Hematopoietic multipotent progenitor cell treated with erythropoietin and hydrocortisone succinate and interleukin-3 and kit ligand, for 6 days (in vitro differentiated cells): ENCODE measurements around the gene TAS2R60.
"Not testable (repeated sequence)": the region's sequence is repeated elsewhere in the genome, so short reads cannot be mapped to it uniquely, and the experiment has no call there.

ENCODE experiments used
- DNase-seq: peaks from one replicate; pipeline ENCODE4 v3.0.0-alpha.2; 2015

The TAS2R60 gene, protein sequence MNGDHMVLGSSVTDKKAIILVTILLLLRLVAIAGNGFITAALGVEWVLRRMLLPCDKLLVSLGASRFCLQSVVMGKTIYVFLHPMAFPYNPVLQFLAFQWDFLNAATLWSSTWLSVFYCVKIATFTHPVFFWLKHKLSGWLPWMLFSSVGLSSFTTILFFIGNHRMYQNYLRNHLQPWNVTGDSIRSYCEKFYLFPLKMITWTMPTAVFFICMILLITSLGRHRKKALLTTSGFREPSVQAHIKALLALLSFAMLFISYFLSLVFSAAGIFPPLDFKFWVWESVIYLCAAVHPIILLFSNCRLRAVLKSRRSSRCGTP

GRCh38 chr7:143443153-143443552 is at the start of gene TAS2R60:
Gene TAS2R60, plus strand, starts transcription at chr7:143443453. Its CDS starts 0 bp downstream, at chr7:143443453.
- DNase-seq: no peak

DNA sequence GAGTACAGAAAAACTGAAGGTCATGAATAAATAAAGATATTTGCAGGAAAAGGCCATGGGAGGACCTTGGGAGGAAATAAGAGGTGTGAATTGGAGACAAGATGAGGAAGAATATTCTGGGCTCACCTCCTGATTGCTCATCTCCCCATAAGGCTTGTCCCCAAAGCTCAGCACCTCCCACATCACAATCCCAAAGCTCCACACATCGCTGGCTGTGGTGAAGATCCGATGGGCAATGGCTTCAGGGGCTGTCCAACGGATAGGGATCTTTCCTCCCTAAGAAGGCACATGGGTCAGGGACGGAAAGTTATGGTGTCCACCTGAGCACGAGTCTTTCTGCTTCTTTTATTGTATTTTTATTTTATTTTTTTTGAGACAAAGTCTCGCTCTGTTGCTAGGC is 49.2 kb upstream of the TAS2R60 start:
- no peak for DNase-seq

- DNase-seq: no peak
Measured at GRCh38 chr7:143394777-143395176, 48.5 kb upstream of the TAS2R60 start.

GRCh38 chr7:143395187-143396149 is 47.8 kb upstream of the TAS2R60 start:
- peak; percentile 60 for DNase-seq

GRCh38 chr7:143396182-143396581 is 47.1 kb upstream of the TAS2R60 start:
- no peak for DNase-seq

DNA sequence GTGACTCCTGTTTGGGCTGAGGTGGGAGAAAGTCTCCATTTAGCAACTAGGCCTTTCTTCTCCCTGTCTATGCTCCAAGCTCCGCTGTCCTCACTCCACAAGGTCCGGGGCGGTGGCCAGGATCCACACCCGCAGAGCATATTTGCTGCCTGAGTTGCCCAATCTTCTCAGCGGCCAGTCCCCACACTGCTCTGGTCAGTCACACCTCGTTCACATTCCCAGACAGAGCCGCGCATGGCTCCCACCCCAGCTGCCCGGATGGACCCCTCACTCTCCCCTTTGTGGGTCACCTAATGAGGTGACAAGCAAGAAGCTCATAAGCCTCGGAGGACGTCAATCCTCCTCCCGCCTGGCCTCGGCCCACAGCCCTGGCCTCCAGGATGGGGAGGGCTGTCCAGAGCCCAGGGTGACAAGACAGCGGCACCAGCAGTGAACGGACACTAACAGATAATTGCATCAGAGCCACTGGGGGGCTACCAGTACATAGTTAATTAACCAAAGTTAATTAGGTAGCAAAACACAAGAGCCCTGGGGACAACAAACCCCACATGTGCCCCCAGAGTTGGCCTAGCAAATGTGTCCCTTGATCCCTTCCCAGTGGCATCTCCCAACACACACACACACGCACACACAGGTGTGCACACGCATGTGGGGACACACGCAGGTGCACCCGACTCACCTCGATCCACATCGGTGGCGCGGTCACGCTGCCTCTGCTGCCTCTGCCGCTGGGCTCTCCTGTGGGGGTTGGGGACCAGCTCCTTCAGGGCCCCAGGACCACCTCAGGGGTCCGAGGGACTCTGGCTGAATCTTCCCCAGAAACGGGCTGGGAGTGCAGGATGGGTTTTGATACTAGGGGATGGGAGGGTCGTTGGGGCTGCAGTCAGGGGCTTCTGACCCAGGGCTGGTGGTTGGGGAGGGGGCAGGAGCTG is 46.4 kb upstream of the TAS2R60 start:
- no peak for DNase-seq

DNA sequence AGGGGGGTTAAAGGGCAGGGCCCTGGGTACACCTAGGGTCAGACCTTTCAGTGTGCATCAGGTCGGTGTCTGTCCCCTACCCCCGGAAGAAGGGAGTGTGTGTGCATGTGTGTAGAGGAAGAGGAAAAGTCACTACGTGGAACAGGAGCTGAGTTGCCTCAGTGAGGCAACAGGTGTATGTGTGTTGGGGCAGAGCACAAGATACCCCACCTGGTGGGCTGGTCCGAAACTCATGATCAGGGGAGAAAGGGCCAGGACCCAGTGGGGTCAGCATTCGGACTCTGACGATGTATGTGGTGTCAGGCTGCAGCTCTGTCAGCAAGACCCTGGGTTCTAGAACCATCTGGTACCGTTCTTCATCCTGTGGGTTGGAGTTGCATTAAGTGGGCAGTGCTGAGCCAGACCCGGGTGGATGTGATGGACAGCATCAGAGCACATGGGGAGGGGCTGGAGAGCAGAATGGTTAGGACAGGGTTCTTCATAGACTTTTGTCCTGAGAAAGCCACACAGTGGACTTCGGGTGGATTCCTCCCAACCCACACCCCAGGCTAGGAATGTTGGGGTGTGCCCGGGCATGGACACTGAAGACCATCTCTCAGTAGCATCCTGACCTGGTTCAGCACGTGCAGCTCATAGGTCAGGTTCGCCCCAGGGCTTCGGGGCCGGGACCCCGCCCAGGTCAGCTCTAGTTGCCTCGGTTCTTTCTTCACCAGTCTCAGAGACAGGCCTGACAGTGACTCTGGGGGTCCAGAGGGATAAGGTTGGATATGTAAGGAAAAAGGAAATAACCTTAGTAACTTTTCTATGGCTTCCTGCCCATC is 45.3 kb upstream of the TAS2R60 start:
- DNase-seq: no peak

- DNase-seq: no peak
Measured at GRCh38 chr7:143398616-143399015, 44.6 kb upstream of the TAS2R60 start.

DNA sequence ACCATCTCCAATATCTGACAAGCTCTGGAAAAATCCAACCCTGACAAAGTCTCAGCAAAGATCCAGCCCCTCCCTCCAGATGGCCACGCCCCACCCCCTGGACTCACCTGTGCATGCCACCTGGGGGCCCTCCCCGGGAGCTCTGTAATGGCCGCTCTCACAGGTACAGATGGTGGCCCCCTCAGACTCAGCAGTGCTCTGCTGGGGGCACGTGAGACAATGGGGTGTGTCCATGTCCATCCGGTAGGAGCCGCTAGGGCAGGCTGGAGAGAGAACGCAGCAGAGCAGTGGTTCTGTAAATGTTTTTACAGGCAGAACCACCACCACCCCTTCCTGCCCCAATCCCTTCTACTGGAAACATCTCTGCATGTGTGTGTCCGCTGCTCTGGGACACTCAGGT is 44.1 kb upstream of the TAS2R60 start:
- DNase-seq: no peak

DNA sequence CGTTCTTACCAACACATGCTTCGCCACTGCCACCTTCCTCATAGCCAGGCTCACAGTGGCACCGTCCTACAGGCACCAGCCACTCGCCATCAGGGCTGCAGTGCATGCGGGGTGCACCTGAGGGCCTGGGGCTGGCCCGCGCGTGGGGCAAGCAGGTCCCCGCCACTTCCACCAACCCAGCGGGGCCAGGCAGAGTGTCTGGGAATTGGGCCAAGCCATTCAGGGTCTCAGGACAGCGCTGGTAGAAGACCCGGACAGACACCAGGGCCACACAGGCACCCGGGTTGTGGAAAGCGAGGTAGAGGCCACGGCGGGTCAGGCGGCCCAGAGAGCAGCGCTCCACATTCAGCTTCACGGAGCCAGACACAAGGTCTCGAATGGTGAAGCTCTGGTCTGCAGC is 43.6 kb upstream of the TAS2R60 start:
- DNase-seq: no peak

DNA sequence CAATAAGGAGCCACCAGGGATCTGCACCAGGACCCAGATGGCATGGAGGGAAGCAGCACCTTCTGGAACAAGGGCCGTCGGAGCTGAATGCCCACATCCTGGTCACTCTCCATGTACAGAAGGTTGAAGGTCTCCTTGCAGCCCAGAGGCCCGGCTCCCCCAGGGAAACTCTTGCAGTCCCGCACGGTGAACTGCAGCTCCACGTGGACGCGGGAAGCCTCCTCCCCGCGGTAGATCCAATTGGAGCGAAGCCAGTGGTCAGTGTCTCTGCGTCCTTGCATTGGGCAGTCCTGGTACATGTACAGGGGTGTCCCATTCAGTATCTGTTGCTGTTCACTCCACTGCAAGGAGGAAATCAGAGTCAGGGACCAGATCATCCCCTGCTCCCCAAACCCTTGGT is 42.0 kb upstream of the TAS2R60 start:
- DNase-seq: no peak

- DNase-seq: not testable (repeated sequence)
Measured at GRCh38 chr7:143402233-143402632, 41.0 kb upstream of the TAS2R60 start.

DNA sequence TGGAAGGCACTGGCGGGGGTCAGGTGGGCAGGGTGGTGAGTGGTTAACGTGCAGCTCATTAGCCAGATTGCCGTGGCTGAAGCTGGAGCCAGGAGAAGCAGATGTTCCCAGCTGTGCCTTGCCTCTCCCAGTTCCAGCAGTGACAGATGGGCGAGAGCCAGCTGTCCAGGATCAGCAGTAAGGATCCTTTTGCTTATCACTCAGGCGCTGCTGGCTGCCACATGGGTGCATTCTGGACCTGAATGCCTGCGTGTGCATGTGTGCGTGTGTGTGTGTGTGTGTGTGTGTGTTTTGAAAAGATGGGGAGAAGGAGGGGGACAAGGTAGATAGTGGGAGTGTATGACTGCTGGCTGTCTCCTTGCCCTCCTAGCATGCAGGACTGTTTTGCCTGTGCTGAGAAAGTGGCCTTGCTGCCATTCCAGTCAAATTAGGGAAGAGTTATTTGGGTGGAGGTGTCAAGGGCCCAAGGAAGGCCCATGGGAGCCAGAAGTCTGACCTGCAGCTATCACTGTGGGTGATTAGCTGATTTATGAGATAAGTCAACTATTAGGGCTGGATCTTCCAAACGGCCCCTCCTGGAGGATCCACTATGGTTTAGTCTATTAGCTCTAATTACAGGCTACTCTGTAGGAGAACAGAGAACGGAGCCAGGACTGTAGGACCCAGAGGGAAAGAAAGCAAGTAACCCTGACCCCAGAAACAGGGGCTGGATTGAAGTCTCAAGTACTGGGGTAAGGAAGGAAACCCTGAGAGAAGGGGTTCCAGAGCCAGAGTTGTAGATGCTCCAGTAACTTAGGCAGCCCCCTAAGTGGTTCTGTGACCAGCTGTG is 37.9 kb upstream of the TAS2R60 start:
- DNase-seq: no peak

DNA sequence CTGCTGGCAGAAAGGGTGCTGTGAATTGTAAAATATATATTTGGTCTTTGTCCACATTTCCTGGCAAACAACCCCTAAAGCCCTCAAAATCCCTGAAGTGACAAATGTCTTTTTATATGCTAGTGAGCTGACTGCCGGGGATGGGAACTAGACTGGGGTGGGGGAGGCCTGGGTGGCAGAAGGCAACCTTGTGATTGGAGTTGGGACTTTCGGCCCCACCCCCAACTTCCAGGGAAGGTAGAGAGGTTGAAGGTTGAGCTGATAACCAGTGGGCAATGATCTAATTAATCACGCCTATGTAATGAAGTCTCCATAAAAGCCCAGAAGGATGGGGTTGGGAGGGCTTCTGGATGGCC is 37.3 kb upstream of the TAS2R60 start:
- DNase-seq: no peak

DNA sequence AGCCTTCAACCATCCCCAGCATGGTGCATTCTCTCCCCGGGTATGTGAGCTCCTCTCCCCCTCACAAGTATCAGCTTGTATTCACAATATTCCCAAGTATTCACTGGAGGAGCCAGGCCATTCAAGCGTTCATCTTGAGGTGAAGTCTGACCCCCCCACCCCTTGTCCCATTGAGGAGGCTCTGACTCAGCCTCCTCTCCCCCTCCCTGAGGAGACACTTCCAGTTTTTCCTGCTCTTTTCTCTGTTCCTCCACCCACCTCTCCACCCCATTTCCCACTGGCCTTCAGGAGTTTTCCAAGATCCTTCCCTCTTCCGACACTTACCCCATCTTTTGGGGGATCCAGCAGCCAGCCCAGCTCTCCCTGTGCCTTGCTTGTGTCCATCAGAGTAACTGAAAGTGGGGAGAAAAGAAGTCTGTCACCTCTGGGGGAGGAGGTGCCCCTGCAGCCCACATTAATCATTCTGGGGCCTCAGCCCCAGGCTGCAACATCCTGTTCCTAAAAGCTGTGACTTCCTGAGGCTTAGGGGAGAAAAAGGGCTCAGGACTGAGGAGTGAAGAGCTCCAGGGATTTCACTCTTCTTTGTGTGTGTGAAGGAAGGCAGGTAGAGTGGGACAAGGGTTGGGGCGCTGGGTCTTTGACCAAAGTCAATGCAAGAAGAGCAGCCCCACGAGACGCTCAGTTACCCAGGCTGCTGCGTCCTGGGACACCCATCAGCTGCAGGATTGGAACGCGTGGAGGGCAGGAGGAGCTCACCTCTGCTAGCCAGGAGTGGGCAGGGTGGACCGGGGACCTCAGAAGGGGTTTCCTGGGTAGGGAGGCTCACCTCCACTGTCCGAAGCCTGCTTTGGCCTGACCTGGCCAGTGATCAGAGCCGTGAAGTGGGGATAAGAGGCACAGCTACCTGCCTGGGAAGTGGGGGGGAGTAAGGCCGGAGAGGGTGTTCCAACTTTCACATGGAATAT is 35.7 kb upstream of the TAS2R60 start:
- DNase-seq: no peak

DNA sequence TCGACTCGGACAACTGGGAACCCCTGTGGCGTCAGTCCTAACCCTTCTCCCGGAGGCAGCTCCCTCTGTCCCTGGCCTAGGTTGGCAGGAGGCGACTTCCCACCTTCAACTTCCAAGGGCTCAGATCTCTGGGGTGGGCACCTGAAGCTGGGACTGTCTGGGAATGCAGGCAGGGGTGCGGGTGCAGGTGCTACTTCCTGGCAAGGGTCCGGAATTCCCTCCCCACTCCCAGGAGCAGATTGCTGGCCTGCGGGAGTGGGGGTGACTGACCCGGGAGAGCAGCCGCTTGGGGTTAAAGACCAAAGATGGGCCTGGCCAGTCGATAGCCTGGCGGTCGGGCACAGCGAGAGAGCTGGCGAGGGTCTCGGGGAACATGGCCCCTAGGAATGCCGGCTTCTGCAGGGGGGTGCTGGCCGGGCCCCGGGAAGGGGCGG is 35.0 kb upstream of the TAS2R60 start:
- no peak for DNase-seq

DNA sequence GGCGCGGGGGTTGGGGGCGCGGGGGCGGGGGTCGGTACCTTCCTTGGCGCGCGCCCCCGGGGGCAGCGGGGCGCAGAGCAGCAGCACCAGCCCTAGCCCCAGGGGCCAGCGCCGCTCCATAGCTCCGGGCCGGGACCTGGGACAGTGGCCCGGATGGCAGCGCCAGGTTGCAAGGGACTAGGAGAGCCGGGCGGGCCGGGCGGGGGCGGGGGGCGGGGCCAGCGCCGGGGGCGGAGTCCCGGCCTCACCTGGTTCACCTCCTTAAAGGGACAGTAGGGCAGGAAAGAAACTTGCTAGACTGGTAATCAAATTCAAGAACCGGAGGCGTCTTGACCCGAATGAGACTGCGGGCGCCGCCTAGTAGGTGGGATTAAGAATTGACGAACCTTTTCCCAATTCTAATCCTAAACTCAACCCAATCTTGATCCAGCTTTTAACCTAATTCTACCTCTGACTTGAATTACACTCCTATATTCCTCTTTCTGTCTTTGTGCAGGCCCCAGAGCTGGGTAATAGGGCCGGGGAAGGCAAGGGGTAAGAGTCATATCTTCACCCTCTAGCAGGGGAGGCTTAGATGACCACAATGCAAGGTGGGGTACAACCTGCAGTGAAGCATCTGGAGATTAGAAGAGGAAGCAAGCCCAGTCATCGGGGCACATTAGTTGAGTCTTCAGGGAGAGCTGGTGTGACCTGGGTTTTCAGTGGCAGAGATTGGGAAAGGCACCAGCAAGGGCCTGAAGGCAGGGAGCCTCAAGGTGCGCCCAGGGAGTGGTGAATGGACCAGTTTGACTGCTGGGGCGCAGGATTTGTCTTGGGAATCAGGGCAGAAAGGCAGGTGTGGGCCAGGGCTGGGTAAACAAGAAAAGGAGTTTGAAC is 34.3 kb upstream of the TAS2R60 start, which contains the start of gene EPHA1:
TSS of gene EPHA1 (minus strand) at position 171 of the 876 bp plus-strand sequence. CDS start at position 120, 51 bp downstream.
- DNase-seq: peak; percentile 39

DNA sequence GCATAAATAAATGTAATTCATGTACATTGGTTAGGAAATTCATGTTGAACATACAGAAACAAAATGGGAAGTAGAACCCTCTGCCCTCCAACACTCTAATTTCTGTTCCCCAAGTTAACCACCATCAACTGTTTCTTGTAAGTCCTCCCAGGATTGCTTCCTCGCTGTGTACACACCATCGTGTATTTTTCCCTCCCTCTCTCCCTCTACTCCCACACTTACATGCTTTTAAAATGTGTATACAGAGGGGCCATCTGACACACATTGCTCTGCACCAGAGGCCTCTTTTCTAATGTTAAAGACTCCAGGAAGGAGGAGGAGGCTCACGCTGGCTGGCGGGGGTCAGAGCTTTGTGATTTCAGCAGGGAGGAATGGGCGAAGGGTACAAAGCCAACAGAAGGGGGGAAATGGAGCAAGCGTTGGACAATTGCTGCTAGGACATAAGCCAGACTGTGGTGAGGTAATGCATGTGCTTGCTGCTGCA is 32.7 kb upstream of the TAS2R60 start:
- DNase-seq: peak; percentile 7
